Choroid plexus epithelial cell (primary cell): ENCODE measurements around the gene PRLR.

Source experiments
- DNase-seq: peaks from one replicate; pipeline ENCODE4 v3.0.0-alpha.2; 2010; ENCODE audit warnings: low read depth
- H3K4me3 ChIP-seq: 2 replicates; pipeline ENCODE4 v1.5.1; 2011; ENCODE audit warnings: low read depth, mild to moderate bottlenecking, control low read depth, low read length, moderate library complexity
- CTCF ChIP-seq: conservative IDR thresholded peaks from 2 replicates; pipeline ENCODE4 v1.5.1; 2011; ENCODE audit warnings: low read depth, mild to moderate bottlenecking, control low read depth, inconsistent platforms, low read length, moderate library complexity

The PRLR gene

GRCh38 chr5:35230038-35230611, at the start of gene PRLR:
PRLR (minus strand) TSS chr5:35230487; CDS start chr5:35089620, 140,867 bp downstream.
- peak; percentile 44 for DNase-seq
- no peak within 1 kb of the TSS for H3K4me3 ChIP-seq
- no peak for TF ChIP-seq CTCF

- no peak for TF ChIP-seq CTCF
- H3K4me3 ChIP-seq: no peak overlapping the region
- peak; percentile 16 for DNase-seq
Measured at GRCh38 chr5:35274839-35275509, 44.7 kb upstream of the PRLR start.

- H3K4me3 ChIP-seq: no peak overlapping the region
- DNase-seq: no peak
- no peak for TF ChIP-seq CTCF
Measured at GRCh38 chr5:35269006-35269405, 38.7 kb upstream of the PRLR start.

- H3K4me3 ChIP-seq: no peak overlapping the region
- TF ChIP-seq CTCF: no peak
- no peak for DNase-seq
Measured at GRCh38 chr5:35266276-35266675, 36.0 kb upstream of the PRLR start.

- no peak for DNase-seq
- TF ChIP-seq CTCF: no peak
- H3K4me3 ChIP-seq: no peak overlapping the region
Measured at GRCh38 chr5:35264509-35264908, 34.2 kb upstream of the PRLR start.

GRCh38 chr5:35263266-35263877, 33.1 kb upstream of the PRLR start:
- H3K4me3 ChIP-seq: no peak overlapping the region
- no peak for DNase-seq
- TF ChIP-seq CTCF: no peak
